ENCODE data around the gene AP1S1.

Gene AP1S1

DNA sequence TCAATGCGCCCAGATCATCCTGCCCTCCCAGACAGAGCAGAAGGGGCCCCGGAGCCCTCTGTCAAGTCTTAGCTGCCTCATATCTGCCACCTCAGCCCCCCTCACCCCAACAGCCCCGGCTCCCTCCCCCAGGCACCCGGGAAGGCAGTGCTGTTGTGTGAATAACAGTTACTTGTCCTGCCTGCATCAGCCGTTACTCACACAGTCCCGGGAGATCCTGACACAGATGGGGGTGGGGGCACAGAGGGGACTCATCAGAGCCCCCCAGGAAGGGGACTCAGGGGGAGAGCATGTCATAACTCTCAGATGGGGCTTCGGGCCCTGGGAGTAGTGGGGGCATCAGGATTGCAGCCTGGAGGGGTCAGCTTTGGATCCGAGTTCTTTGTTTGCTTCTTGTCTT, 39.8 kb upstream of the AP1S1 start:
- ATAC-seq (ENCODE audit: insufficient read depth, low read depth) (no peak), DNase-seq (no peak)
- TF ChIP-seq, protein P1, sequence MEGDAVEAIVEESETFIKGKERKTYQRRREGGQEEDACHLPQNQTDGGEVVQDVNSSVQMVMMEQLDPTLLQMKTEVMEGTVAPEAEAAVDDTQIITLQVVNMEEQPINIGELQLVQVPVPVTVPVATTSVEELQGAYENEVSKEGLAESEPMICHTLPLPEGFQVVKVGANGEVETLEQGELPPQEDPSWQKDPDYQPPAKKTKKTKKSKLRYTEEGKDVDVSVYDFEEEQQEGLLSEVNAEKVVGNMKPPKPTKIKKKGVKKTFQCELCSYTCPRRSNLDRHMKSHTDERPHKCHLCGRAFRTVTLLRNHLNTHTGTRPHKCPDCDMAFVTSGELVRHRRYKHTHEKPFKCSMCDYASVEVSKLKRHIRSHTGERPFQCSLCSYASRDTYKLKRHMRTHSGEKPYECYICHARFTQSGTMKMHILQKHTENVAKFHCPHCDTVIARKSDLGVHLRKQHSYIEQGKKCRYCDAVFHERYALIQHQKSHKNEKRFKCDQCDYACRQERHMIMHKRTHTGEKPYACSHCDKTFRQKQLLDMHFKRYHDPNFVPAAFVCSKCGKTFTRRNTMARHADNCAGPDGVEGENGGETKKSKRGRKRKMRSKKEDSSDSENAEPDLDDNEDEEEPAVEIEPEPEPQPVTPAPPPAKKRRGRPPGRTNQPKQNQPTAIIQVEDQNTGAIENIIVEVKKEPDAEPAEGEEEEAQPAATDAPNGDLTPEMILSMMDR (IDR thresholded peaks at IDR 0.05; ENCODE audit: borderline replicate concordance, extremely low read depth, low read length, poor library complexity, severe bottlenecking): no peak
- no peak for TF ChIP-seq EZH2 (IDR thresholded peaks at IDR 0.05; ENCODE audit: borderline replicate concordance, low read depth, low read length, severe bottlenecking)
- Histone ChIP-seq H3K9ac (ENCODE audit: low read depth, low read length) (no peak overlapping the region), H3K36me3 (ENCODE audit: insufficient read depth, low read length) (no peaks in the 10 kb centered on the region), H3K4me3 (ENCODE audit: low read depth in 1 of 2, low read length in 2 of 2) (no peak overlapping the region), H3K79me2 (ENCODE audit: insufficient read depth, low read length) (no peaks in the 10 kb centered on the region), H3K27ac (ENCODE audit: low read length) (no peak overlapping the region), H4K20me1 (ENCODE audit: insufficient read depth, low read length) (no peaks in the 10 kb centered on the region), H3K9me3 (ENCODE audit: insufficient read depth, low read length, severe bottlenecking) (no peaks in the 10 kb centered on the region), H3K4me1 (ENCODE audit: insufficient read depth, low read length) (no peaks in the 10 kb centered on the region), H2AFZ (ENCODE audit: low read depth, low read length) (no peak overlapping the region), H3K4me2 (ENCODE audit: insufficient read depth, low read length) (no peak overlapping the region), H3K27me3 (ENCODE audit: insufficient read depth, low read length, poor library complexity) (no peaks in the 10 kb centered on the region)

DNA sequence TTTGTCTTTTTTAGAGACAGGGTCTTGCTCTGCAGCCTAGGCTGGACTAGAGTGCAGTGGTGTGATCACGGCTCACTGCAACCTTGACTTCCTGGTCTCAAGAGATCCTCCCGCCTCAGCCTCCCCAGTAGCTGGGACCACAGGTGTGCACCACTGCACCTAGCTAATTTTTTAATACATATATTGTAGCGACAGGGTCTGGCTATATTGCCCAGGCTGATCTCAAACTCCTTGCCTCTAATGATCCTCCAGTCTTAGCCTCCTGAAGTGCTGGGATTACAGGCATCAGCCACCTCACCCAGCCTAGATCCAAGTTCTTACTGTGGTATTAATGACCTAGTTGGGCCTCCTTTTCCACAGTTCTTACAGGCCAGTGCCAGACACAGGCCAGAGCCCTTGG, 39.1 kb upstream of the AP1S1 start:
- Histone ChIP-seq H3K27ac (ENCODE audit: low read length) (no peak overlapping the region), H3K4me1 (ENCODE audit: insufficient read depth, low read length) (no peaks in the 10 kb centered on the region), H3K4me2 (ENCODE audit: insufficient read depth, low read length) (no peak overlapping the region), H3K4me3 (ENCODE audit: low read depth in 1 of 2, low read length in 2 of 2) (no peak overlapping the region), H3K9ac (ENCODE audit: low read depth, low read length) (no peak overlapping the region), H4K20me1 (ENCODE audit: insufficient read depth, low read length) (no peaks in the 10 kb centered on the region), H3K27me3 (ENCODE audit: insufficient read depth, low read length, poor library complexity) (no peaks in the 10 kb centered on the region), H2AFZ (ENCODE audit: low read depth, low read length) (no peak overlapping the region), H3K79me2 (ENCODE audit: insufficient read depth, low read length) (no peaks in the 10 kb centered on the region), H3K9me3 (ENCODE audit: insufficient read depth, low read length, severe bottlenecking) (no peaks in the 10 kb centered on the region), H3K36me3 (ENCODE audit: insufficient read depth, low read length) (no peaks in the 10 kb centered on the region)
- no peak for TF ChIP-seq EZH2 (IDR thresholded peaks at IDR 0.05; ENCODE audit: borderline replicate concordance, low read depth, low read length, severe bottlenecking)
- TF ChIP-seq, protein P1 (IDR thresholded peaks at IDR 0.05; ENCODE audit: borderline replicate concordance, extremely low read depth, low read length, poor library complexity, severe bottlenecking): no peak
- DNase-seq (no peak), ATAC-seq (ENCODE audit: insufficient read depth, low read depth) (no peak)

DNA sequence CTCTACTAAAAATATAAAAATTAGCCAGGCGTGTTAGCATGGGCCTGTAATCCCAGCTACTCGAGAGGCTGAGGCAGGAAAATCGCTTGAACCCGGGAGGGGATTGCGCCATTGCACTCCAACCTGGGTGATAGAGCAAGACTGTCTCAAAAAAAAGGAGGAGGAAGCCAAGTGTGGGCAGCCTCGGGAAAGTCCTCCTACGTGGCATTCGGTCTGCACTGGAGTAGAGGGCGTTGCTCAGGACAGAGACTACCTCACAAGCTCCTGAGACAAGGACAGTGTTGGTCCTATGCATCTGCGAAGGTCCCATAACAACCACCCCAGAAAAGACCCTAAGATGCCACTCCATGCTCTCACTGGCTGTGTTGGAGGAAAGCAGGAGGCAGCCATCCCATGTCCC, 37.4 kb upstream of the AP1S1 start:
- Histone ChIP-seq H3K9ac (ENCODE audit: low read depth, low read length) (no peak overlapping the region), H3K4me2 (ENCODE audit: insufficient read depth, low read length) (no peak overlapping the region), H3K27me3 (ENCODE audit: insufficient read depth, low read length, poor library complexity) (no peaks in the 10 kb centered on the region), H2AFZ (ENCODE audit: low read depth, low read length) (no peak overlapping the region), H3K4me1 (ENCODE audit: insufficient read depth, low read length) (no peaks in the 10 kb centered on the region), H3K4me3 (ENCODE audit: low read depth in 1 of 2, low read length in 2 of 2) (no peak overlapping the region), H3K9me3 (ENCODE audit: insufficient read depth, low read length, severe bottlenecking) (no peaks in the 10 kb centered on the region), H4K20me1 (ENCODE audit: insufficient read depth, low read length) (no peaks in the 10 kb centered on the region), H3K36me3 (ENCODE audit: insufficient read depth, low read length) (no peaks in the 10 kb centered on the region), H3K27ac (ENCODE audit: low read length) (no peak overlapping the region), H3K79me2 (ENCODE audit: insufficient read depth, low read length) (no peaks in the 10 kb centered on the region)
- no peak for DNase-seq
- no peak for TF ChIP-seq EZH2 (IDR thresholded peaks at IDR 0.05; ENCODE audit: borderline replicate concordance, low read depth, low read length, severe bottlenecking)
- TF ChIP-seq, protein P1 (IDR thresholded peaks at IDR 0.05; ENCODE audit: borderline replicate concordance, extremely low read depth, low read length, poor library complexity, severe bottlenecking): no peak
- ATAC-seq (ENCODE audit: insufficient read depth, low read depth): no peak

DNA sequence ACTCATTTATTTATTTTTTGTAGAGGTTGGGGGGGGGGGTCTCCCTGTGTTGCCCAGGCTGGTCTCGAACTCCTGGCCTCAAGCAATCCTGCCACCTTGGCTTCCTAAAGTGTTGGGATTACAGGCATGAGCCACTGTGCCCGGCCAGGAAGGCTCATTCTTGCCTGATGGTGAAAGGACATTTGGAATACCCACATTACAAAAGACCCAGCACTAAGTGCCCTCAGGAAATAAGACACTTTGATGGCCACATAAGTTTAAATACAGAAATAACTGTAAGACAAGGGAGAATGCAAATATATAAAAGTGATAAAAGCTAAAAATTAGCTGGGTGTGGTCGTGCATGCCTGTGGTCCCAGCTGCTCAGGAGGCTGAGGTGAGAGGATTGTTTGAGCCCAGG, 35.4 kb upstream of the AP1S1 start:
- Histone ChIP-seq H3K9ac (ENCODE audit: low read depth, low read length) (no peak overlapping the region), H3K27ac (ENCODE audit: low read length) (no peak overlapping the region), H3K27me3 (ENCODE audit: insufficient read depth, low read length, poor library complexity) (no peaks in the 10 kb centered on the region), H4K20me1 (ENCODE audit: insufficient read depth, low read length) (no peaks in the 10 kb centered on the region), H3K4me3 (ENCODE audit: low read depth in 1 of 2, low read length in 2 of 2) (no peak overlapping the region), H3K9me3 (ENCODE audit: insufficient read depth, low read length, severe bottlenecking) (no peaks in the 10 kb centered on the region), H3K79me2 (ENCODE audit: insufficient read depth, low read length) (no peaks in the 10 kb centered on the region), H3K36me3 (ENCODE audit: insufficient read depth, low read length) (no peaks in the 10 kb centered on the region), H3K4me2 (ENCODE audit: insufficient read depth, low read length) (no peak overlapping the region), H2AFZ (ENCODE audit: low read depth, low read length) (no peak overlapping the region), H3K4me1 (ENCODE audit: insufficient read depth, low read length) (no peaks in the 10 kb centered on the region)
- no peak for DNase-seq
- TF ChIP-seq EZH2 (IDR thresholded peaks at IDR 0.05; ENCODE audit: borderline replicate concordance, low read depth, low read length, severe bottlenecking): no peak
- TF ChIP-seq, protein P1 (IDR thresholded peaks at IDR 0.05; ENCODE audit: borderline replicate concordance, extremely low read depth, low read length, poor library complexity, severe bottlenecking): no peak
- no peak for ATAC-seq (ENCODE audit: insufficient read depth, low read depth)
